Osteocyte (in vitro differentiated cells): ENCODE data around the gene CYFIP2. TPM values are rescaled to one million over a fixed set of nuclear protein-coding genes. Genes with fewer than 3 reads are reported as not detected.
A peak's percentile ranks its signal among the peaks of the same experiment; 100 is the strongest.

ENCODE experiments used
- DNase-seq: peaks from one replicate; pipeline ENCODE4 v3.0.0; 2021; ENCODE audit warnings: mixed read lengths; ENCODE audit not compliant: unreplicated experiment; ENCODE audit errors: extremely low spot score
- H3K27ac Mint-ChIP-seq: one replicate; pipeline ENCODE4 v1.8.0; 2021; ENCODE audit warnings: mild to moderate bottlenecking, mixed read lengths; ENCODE audit not compliant: unreplicated experiment
- H3K27me3 Mint-ChIP-seq: one replicate; pipeline ENCODE4 v1.8.0; 2021; ENCODE audit warnings: mixed read lengths; ENCODE audit not compliant: unreplicated experiment
- H3K36me3 Mint-ChIP-seq: one replicate; pipeline ENCODE4 v1.8.0; 2021; ENCODE audit warnings: mixed read lengths; ENCODE audit not compliant: unreplicated experiment
- H3K4me1 Mint-ChIP-seq: one replicate; pipeline ENCODE4 v1.8.0; 2021; ENCODE audit warnings: mixed read lengths; ENCODE audit not compliant: unreplicated experiment
- H3K4me3 Mint-ChIP-seq: one replicate; pipeline ENCODE4 v1.8.0; 2021; ENCODE audit warnings: mild to moderate bottlenecking, moderate library complexity, mixed read lengths; ENCODE audit not compliant: unreplicated experiment
- H3K9me3 Mint-ChIP-seq: one replicate; pipeline ENCODE4 v1.8.0; 2021; ENCODE audit warnings: mixed read lengths; ENCODE audit not compliant: unreplicated experiment
- CTCF ChIP-seq: fragments of 200-600 bp; sonication (generic); IDR thresholded peaks from 2 replicates; pipeline ENCODE4 v1.5.0; 2021; ENCODE audit warnings: antibody characterized with exemption, mild to moderate bottlenecking, moderate library complexity
- total RNA-seq: library from RNA; stranded (reverse); gene quantifications from 2 replicates; pipeline ENCODE4 v1.2.1, GENCODE V29; 2021

CYFIP2 gene
- total RNA-seq, 1 donor from 2014 or later: 26.4 TPM

GRCh38 chr5:157343842-157344790 is 78.2 kb downstream of the CYFIP2 start:
- Mint-ChIP-seq H3K4me1 (peaks cover 25% of the 10 kb centered on the region), H3K4me3 (no peak overlapping the region), H3K27me3 (no peaks in the 10 kb centered on the region), H3K9me3 (peaks cover 3% of the 10 kb centered on the region), H3K27ac (no peak overlapping the region), H3K36me3 (peaks cover 20% of the 10 kb centered on the region)
- DNase-seq: no peak
- TF ChIP-seq CTCF: no peak

- Mint-ChIP-seq H3K27ac (no peak overlapping the region), H3K36me3 (peaks cover 16% of the 10 kb centered on the region), H3K4me1 (peaks cover 25% of the 10 kb centered on the region), H3K4me3 (no peak overlapping the region), H3K27me3 (no peaks in the 10 kb centered on the region), H3K9me3 (peaks cover 6% of the 10 kb centered on the region)
- no peak for DNase-seq
- TF ChIP-seq CTCF: no peak
These were observed 79.1 kb downstream of the CYFIP2 start for GRCh38 chr5:157345067-157345466.

- no peak for DNase-seq
- H3K4me1 Mint-ChIP-seq: peaks cover 28% of the 10 kb centered on the region
- TF ChIP-seq CTCF: no peak
These were observed 79.6 kb downstream of the CYFIP2 start for GRCh38 chr5:157345485-157345884.

GRCh38 chr5:157347301-157348048 is 81.6 kb downstream of the CYFIP2 start:
- Mint-ChIP-seq H3K4me1 (peaks cover 35% of the 10 kb centered on the region), H3K36me3 (peaks cover 15% of the 10 kb centered on the region), H3K4me3 (no peak overlapping the region), H3K27me3 (no peaks in the 10 kb centered on the region), H3K27ac (peak overlapping the region; percentile 27), H3K9me3 (peaks cover 11% of the 10 kb centered on the region)
- TF ChIP-seq CTCF: no peak
- DNase-seq: no peak

More at GRCh38 chr5:157345485-157345884, 79.6 kb downstream of the CYFIP2 start:
- no peaks in the 10 kb centered on the region for H3K27me3 Mint-ChIP-seq
- H3K9me3 Mint-ChIP-seq: peaks cover 9% of the 10 kb centered on the region
- peaks cover 15% of the 10 kb centered on the region for H3K36me3 Mint-ChIP-seq
- H3K4me3 Mint-ChIP-seq: no peak overlapping the region
- no peak overlapping the region for H3K27ac Mint-ChIP-seq

GRCh38 chr5:157348049-157348400 is 82.1 kb downstream of the CYFIP2 start:
- no peak for DNase-seq
- peaks cover 11% of the 10 kb centered on the region for H3K9me3 Mint-ChIP-seq
- no peak overlapping the region for H3K27ac Mint-ChIP-seq
- peaks cover 35% of the 10 kb centered on the region for H3K4me1 Mint-ChIP-seq
- TF ChIP-seq CTCF: no peak
- H3K4me3 Mint-ChIP-seq: no peak overlapping the region
- H3K27me3 Mint-ChIP-seq: no peaks in the 10 kb centered on the region
- peaks cover 15% of the 10 kb centered on the region for H3K36me3 Mint-ChIP-seq
